ENCODE results near the gene MCF2L.

MCF2L gene

GRCh38 chr13:113031465-113031864 lies 62.5 kb downstream of the MCF2L start:
- H3K36me3 ChIP-seq, result peaks cover 18% of the 10 kb centered on the region
- TF ChIP-seq, protein P1, sequence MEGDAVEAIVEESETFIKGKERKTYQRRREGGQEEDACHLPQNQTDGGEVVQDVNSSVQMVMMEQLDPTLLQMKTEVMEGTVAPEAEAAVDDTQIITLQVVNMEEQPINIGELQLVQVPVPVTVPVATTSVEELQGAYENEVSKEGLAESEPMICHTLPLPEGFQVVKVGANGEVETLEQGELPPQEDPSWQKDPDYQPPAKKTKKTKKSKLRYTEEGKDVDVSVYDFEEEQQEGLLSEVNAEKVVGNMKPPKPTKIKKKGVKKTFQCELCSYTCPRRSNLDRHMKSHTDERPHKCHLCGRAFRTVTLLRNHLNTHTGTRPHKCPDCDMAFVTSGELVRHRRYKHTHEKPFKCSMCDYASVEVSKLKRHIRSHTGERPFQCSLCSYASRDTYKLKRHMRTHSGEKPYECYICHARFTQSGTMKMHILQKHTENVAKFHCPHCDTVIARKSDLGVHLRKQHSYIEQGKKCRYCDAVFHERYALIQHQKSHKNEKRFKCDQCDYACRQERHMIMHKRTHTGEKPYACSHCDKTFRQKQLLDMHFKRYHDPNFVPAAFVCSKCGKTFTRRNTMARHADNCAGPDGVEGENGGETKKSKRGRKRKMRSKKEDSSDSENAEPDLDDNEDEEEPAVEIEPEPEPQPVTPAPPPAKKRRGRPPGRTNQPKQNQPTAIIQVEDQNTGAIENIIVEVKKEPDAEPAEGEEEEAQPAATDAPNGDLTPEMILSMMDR (IDR thresholded peaks at IDR 0.05; ENCODE audit: low read depth, low read length), result no peak
- no peaks in the 10 kb centered on the region for H3K27me3 ChIP-seq (ENCODE audit: insufficient read depth, low read depth, severe bottlenecking)
- no peak overlapping the region for H3K27ac ChIP-seq
- no peak for DNase-seq
- H3K4me3 ChIP-seq (ENCODE audit: low read depth, low read length), result no peak overlapping the region
- no peaks in the 10 kb centered on the region for H3K9me3 ChIP-seq (ENCODE audit: severe bottlenecking)

GRCh38 chr13:113032291-113032690 lies 63.3 kb downstream of the MCF2L start:
- TF ChIP-seq, protein P1 (IDR thresholded peaks at IDR 0.05; ENCODE audit: low read depth, low read length), result no peak
- Histone ChIP-seq H3K9me3 (ENCODE audit: severe bottlenecking) (no peaks in the 10 kb centered on the region), H3K27ac (no peak overlapping the region), H3K27me3 (ENCODE audit: insufficient read depth, low read depth, severe bottlenecking) (no peaks in the 10 kb centered on the region), H3K4me3 (ENCODE audit: low read depth, low read length) (no peak overlapping the region), H3K36me3 (peaks cover 18% of the 10 kb centered on the region)
- no peak for DNase-seq

DNA sequence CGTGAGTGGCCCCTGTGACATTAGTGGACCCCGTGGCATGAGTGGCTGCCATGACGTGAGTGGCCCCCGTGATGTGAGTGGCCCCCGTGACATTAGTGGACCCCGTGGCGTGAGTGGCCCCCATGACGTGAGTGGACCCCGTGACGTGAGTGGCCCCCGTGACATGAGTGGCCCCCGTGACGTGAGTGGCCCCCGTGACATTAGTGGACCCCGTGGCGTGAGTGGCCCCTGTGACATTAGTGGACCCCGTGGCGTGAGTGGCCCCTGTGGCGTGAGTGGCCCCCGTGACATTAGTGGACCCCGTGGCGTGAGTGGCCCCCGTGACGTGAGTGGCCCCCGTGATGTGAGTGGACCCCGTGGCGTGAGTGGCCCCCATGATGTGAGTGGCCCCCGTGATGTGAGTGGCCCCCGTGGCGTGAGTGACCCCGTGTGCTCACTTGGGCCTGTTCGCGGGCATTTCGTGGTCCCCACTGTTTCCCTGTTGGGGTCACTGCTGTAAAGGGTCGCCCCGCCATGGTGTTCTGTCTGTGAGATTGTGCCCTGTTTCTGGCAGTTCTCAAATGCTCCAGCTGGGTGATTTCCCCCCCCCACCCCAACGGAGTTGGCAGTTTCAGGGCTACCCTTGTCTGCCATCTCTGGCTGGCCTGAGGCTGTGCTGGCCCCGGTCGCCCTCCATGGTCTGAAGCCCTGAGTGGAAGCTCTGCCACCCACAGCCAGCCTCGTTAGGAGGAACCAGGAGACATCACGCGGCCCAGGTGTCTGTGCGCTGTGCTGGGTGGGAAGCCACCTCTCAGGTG lies 64.2 kb downstream of the MCF2L start:
- Histone ChIP-seq H3K27me3 (ENCODE audit: insufficient read depth, low read depth, severe bottlenecking) (no peaks in the 10 kb centered on the region), H3K36me3 (peaks cover 18% of the 10 kb centered on the region), H3K27ac (no peak overlapping the region), H3K9me3 (ENCODE audit: severe bottlenecking) (no peaks in the 10 kb centered on the region), H3K4me3 (ENCODE audit: low read depth, low read length) (no peak overlapping the region)
- TF ChIP-seq, protein P1 (IDR thresholded peaks at IDR 0.05; ENCODE audit: low read depth, low read length), result no peak
- no peak for DNase-seq

DNA sequence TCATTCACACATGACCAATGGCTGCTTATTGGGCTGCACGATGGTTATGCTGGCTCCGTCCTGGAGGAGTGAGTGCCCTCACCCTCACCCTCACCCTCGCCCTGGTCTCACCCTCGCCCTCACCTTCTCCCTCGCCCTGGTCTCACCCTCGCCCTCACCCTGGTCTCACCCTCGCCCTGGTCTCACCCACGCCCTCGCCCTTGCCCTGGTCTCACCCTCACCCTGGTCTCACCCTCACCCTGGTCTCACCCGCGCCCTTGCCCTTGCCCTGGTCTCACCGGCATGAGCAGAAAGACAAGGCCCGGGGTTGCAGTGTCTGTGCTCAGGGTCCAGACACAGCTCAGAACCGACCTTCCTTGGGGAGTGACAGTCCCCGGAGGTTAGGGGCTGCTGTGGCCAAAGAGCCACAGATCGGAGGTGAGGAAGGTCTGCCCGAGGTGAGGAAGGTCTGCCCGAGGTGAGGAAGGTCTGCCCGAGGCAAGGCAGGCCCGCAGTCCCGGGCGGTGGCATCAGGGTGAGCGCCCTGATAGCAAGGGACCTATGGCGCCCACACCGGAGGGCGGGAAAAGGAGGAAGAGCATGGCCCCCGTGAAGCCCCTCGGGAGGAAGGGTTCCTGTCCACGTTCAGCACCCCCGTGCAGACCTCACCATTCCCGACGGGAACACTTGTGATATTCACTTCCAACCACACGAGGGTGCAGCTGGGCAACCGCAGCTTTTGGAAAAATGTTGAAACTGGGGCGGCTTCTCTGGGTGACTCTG lies 65.6 kb downstream of the MCF2L start:
- Histone ChIP-seq H3K27ac (no peak overlapping the region), H3K9me3 (ENCODE audit: severe bottlenecking) (no peaks in the 10 kb centered on the region), H3K36me3 (peaks cover 18% of the 10 kb centered on the region), H3K4me3 (ENCODE audit: low read depth, low read length) (no peak overlapping the region), H3K27me3 (ENCODE audit: insufficient read depth, low read depth, severe bottlenecking) (no peaks in the 10 kb centered on the region)
- peak; percentile 65 for DNase-seq
- TF ChIP-seq, protein P1 (IDR thresholded peaks at IDR 0.05; ENCODE audit: low read depth, low read length), result peak; percentile 86

- DNase-seq, result no peak
- TF ChIP-seq, protein P1 (IDR thresholded peaks at IDR 0.05; ENCODE audit: low read depth, low read length), result no peak
These were observed 66.3 kb downstream of the MCF2L start for GRCh38 chr13:113035213-113035800.

More at GRCh38 chr13:113035213-113035800, 66.3 kb downstream of the MCF2L start:
- H3K27ac ChIP-seq, result no peak overlapping the region
- H3K9me3 ChIP-seq (ENCODE audit: severe bottlenecking), result no peaks in the 10 kb centered on the region
- peaks cover 18% of the 10 kb centered on the region for H3K36me3 ChIP-seq
- no peak overlapping the region for H3K4me3 ChIP-seq (ENCODE audit: low read depth, low read length)
- no peaks in the 10 kb centered on the region for H3K27me3 ChIP-seq (ENCODE audit: insufficient read depth, low read depth, severe bottlenecking)
